Breast epithelium (tissue), 3 donors: Measurements from ENCODE around the gene RNF141.

ENCODE experiments used
- POLR2AphosphoS5 ChIP-seq, 3 donors: sonication (generic); formaldehyde crosslinking; IDR thresholded peaks; one replicate each; pipeline ENCODE4 v1.6.1; 2017; ENCODE audit warnings: antibody characterized with exemption in 3 of 3
- TF ChIP-seq, protein P1 (sequence below), 3 donors: fragments of 450-650 bp; IDR thresholded peaks; one replicate each; pipeline ENCODE4 v1.5.1; 2016 to 2017; ENCODE audit warnings: antibody characterized with exemption in 3 of 3, mild to moderate bottlenecking in 3 of 3, moderate library complexity in 3 of 3

DNA sequence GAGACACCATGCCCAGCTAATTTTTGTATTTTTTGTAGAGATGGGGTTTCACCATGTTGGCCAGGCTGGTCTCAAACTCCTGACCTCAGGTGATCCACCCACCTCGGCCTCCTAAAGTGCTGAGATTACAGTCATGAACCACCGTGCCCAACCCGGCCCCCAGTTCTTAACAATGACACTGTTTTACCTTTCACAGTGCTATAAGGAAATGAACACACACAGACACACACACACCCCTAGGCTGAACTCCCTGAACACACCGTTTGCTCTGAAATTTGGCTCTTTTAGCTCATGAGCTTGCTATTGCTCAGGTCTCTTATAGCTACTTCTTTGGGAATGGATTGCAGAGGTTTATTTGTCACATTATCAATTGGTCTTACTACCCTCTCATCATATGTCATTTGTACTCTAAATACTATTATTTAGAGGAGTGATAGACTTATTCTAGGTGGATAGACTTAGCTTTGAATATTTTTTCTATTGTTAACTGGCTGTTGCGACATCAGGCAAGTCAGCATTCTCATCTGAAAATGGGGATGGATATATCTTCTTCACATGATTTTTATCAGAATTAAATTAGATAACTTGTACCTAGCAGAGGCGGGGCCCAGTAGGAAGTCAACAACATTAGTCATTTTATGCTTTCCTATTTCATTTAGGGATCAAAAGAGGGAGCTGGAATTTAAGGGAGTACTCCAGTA, 25.4 kb upstream of the RNF141 start:
- TF ChIP-seq, protein P1, sequence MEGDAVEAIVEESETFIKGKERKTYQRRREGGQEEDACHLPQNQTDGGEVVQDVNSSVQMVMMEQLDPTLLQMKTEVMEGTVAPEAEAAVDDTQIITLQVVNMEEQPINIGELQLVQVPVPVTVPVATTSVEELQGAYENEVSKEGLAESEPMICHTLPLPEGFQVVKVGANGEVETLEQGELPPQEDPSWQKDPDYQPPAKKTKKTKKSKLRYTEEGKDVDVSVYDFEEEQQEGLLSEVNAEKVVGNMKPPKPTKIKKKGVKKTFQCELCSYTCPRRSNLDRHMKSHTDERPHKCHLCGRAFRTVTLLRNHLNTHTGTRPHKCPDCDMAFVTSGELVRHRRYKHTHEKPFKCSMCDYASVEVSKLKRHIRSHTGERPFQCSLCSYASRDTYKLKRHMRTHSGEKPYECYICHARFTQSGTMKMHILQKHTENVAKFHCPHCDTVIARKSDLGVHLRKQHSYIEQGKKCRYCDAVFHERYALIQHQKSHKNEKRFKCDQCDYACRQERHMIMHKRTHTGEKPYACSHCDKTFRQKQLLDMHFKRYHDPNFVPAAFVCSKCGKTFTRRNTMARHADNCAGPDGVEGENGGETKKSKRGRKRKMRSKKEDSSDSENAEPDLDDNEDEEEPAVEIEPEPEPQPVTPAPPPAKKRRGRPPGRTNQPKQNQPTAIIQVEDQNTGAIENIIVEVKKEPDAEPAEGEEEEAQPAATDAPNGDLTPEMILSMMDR (IDR thresholded peaks at IDR 0.05), result no peak
- TF ChIP-seq POLR2AphosphoS5 (IDR thresholded peaks at IDR 0.05), result no peak
